Ovary (tissue), 9 donors: ENCODE measurements around the gene TRA2A. TPM values are rescaled to one million over a fixed set of nuclear protein-coding genes. Genes with fewer than 3 reads are reported as not detected.
"Not testable (repeated sequence)": the region's sequence is repeated elsewhere in the genome, so short reads cannot be mapped to it uniquely, and the experiment has no call there.

Experiments
- DNase-seq, 5 donors: peaks; one replicate each; pipeline ENCODE4 v3.0.0-alpha.2; 2019 to 2020
- H3K27ac ChIP-seq, 2 donors: fragments of 200-600 bp; one replicate each; pipeline versions ENCODE4 v1.5.1 to v1.8.0; 2019 to 2022
- H3K27me3 ChIP-seq: fragments of 200-600 bp; one replicate; pipeline ENCODE4 v1.8.0; 2022
- H3K36me3 ChIP-seq: fragments of 200-600 bp; sonication (generic); one replicate; pipeline ENCODE4 v1.5.1; 2019
- H3K4me1 ChIP-seq: one replicate; pipeline ENCODE4 v1.8.1; 2013; ENCODE audit warnings: mild to moderate bottlenecking, moderate library complexity; ENCODE audit not compliant: insufficient read depth
- H3K4me3 ChIP-seq: fragments of 200-600 bp; sonication (generic); one replicate; pipeline ENCODE4 v1.5.1; 2017
- H3K9me3 ChIP-seq, 2 donors: fragments of 200-600 bp in 1 of 2; sonication (generic) in 1 of 2; one replicate each; pipeline versions ENCODE4 v1.5.1 to v1.8.1; 2013 to 2019; ENCODE audit warnings: mild to moderate bottlenecking in 1 of 2, moderate library complexity in 1 of 2
- CTCF ChIP-seq, 3 donors: fragments of 450-650 bp in 2 of 3; fragments of 200-600 bp in 1 of 3; IDR thresholded peaks; one replicate each; pipeline versions ENCODE4 v1.5.1 to v1.8.0; 2016 to 2022; ENCODE audit warnings: antibody characterized with exemption in 3 of 3, mild to moderate bottlenecking in 1 of 3
- EP300 ChIP-seq: sonication (generic); formaldehyde crosslinking; IDR thresholded peaks from one replicate; pipeline ENCODE4 v1.6.1; 2017; ENCODE audit warnings: antibody characterized with exemption
- POLR2A ChIP-seq: fragments of 450-650 bp; IDR thresholded peaks from one replicate; pipeline ENCODE4 v1.6.1; 2017; ENCODE audit warnings: antibody characterized with exemption, mild to moderate bottlenecking, moderate library complexity
- WGBS, 3 donors: extraction: QIAGEN DNeasy Blood & Tissue Kit in 1 of 3; methylation state at CpG; one replicate each; pipeline versions ENCODE4 v1.1.5 to v1.1.7; 2013 to 2017; 5-methylcytosine and 5-hydroxymethylcytosine counted together
- intact Hi-C, 4 donors: fragments of 100-400 bp; cut with DNase I; formaldehyde crosslinking; loops; one replicate each; pipeline versions ENCODE4 v1.11.0 to v1.15.1; 2022 to 2023
- polyA plus RNA-seq, 2 donors: library from polyadenylated mRNA; stranded (reverse); fragments of 200-250 nt in 1 of 2; fragments of 350-450 nt in 1 of 2; fragmentation: Illumina TruSeq in 1 of 2; extraction: RNeasy Lipid Tissue Mini Kit (QIAGEN cat#74804) in 1 of 2; gene quantifications; one replicate each; pipeline ENCODE4 v1.2.3, GENCODE V29; 2013 to 2014
- total RNA-seq, 7 donors: library from RNA; depleted of rRNA in 2 of 7; stranded (reverse); fragments of >200 nt in 2 of 7; fragmentation: NEBNext Ultra II Directional in 3 of 7; extraction: Animal tissue kit (Norgen Biotek cat#: 25700) in 3 of 7; gene quantifications; one replicate each; pipeline versions ENCODE4 v1.1.0 to v1.2.4, GENCODE V29; 2016 to 2023
- donor health status: DM: no; HTN: no; CAD: no; lungs with moderate emphysema.
- donor health status: DM: no; HTN: no; CAD: no.
- donor health status: Bipolar disorder and iron deficiency.
- donor health status: DM: yes; HTN: yes; CAD: no.
- donor health status: DM: no; HTN: no; CAD: no.
- donor health status: DM: yes; HTN: yes; CAD: no.

TRA2A gene
- total and polyA plus RNA-seq, 9 donors, result 54.1 to 97.2 (median 76.6) TPM

- peaks cover 6% of the 10 kb centered on the region for H3K4me1 ChIP-seq
Observed at GRCh38 chr7:23523486-23524075, 8.2 kb downstream of the TRA2A start.

DNA sequence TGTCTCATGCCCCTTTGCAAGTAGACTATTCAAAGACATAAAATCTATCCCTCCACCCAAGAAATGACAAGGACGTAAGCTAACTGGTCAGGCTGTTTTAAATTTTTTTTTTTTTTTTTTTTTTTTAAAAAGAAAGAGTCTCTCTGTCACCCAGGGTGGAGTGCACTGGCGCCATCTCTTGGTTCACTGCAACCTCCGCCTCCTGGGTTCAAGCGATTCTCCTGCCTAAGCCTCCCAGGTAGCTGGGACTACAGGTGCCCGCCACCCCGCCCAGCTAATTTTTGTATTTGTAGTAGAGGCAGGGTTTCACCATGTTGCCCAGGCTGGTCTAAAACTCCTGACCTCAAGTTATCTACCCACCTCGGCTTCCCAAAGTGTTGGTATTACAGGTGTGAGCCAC is 11.2 kb downstream of the TRA2A start:
- Histone ChIP-seq H3K4me3 (no peak overlapping the region), H3K4me1 (peaks cover 4% of the 10 kb centered on the region), H3K9me3 (no peaks in the 10 kb centered on the region), H3K36me3 (no peaks in the 10 kb centered on the region), H3K27me3 (no peaks in the 10 kb centered on the region), H3K27ac (no peak overlapping the region)
- TF ChIP-seq EP300 (no peak), POLR2A (no peak), CTCF (IDR thresholded peaks at IDR 0.05) (no peak)
- intact Hi-C loops, result no loop called here
- no peak for DNase-seq
- 93 to 95% (median 95%) methylated on average over 7 of the region's 7 CpGs for WGBS, 3 donors

More at GRCh38 chr7:23523486-23524075, 8.2 kb downstream of the TRA2A start:
- no peak overlapping the region for H3K4me3 ChIP-seq
- no peaks in the 10 kb centered on the region for H3K27me3 ChIP-seq
- H3K27ac ChIP-seq, result no peak overlapping the region
- intact Hi-C loops, result no loop called here
- no peak for DNase-seq
- no peaks in the 10 kb centered on the region for H3K9me3 ChIP-seq
- 11 to 26% (median 14%) methylated on average over 2 of the region's 2 CpGs for WGBS, 3 donors
- TF ChIP-seq EP300 (no peak), CTCF (IDR thresholded peaks at IDR 0.05) (no peak), POLR2A (no peak)
- H3K36me3 ChIP-seq, result no peaks in the 10 kb centered on the region

DNA sequence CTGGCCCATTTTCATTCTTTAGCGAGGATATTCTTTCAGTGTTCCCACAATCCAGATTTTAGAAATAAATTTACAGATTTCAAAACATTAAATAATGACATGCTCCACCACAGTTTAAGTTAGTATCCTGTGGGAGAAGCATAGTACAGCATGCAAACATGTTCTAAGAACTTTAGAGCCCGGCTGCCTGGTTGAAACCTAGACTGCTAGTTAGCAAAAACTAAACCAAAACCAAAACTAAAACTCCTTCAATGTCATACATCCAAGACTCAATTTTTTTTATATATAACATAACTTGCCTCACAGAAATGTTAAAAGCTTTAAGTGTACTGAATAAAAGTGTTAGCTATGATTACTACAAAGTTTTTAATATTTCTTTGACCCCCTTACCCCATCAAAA is 17.0 kb downstream of the TRA2A start:
- 91 to 92% (median 91%) methylated on average over 2 of the region's 2 CpGs for WGBS, 3 donors
- Histone ChIP-seq H3K4me3 (no peak overlapping the region), H3K27ac (no peak overlapping the region), H3K4me1 (no peaks in the 10 kb centered on the region), H3K27me3 (no peaks in the 10 kb centered on the region), H3K36me3 (no peaks in the 10 kb centered on the region), H3K9me3 (no peaks in the 10 kb centered on the region)
- DNase-seq, result no peak
- intact Hi-C loops, result no loop called here
- TF ChIP-seq CTCF (IDR thresholded peaks at IDR 0.05) (no peak), EP300 (no peak), POLR2A (no peak)

DNA sequence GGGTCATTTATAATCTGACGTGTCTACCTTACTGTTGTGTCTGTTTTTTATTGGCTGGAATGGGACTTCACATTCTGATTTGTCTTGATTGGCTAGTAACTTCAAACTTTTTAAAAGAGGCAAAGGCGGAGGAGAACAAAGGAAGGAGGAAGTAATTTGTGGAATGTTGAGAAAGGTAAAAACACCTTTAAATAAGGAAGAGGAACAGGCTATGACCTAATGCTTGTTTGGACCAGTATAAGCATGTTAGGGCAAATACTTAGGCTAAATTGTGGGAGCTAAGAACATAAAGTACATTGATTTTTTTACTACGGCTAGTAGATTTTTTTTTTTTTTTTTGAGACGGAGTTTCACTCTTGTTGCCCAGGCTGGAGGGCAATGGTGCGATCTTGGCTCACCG is 18.0 kb downstream of the TRA2A start:
- H3K27me3 ChIP-seq, H3K36me3 ChIP-seq, H3K9me3 ChIP-seq, intact Hi-C loops, DNase-seq, H3K27ac ChIP-seq, H3K4me1 ChIP-seq, H3K4me3 ChIP-seq: not testable (repeated sequence)
- WGBS, 3 donors, result 89 to 94% (median 91%) methylated on average over 6 of the region's 6 CpGs

- H3K36me3 ChIP-seq, result no peaks in the 10 kb centered on the region
- H3K27ac ChIP-seq, result no peak overlapping the region
- 86 to 88% (median 88%) methylated on average over 9 of the region's 9 CpGs for WGBS, 3 donors
- intact Hi-C loops, result no loop called here
- no peak for DNase-seq
- peaks cover 3% of the 10 kb centered on the region for H3K4me1 ChIP-seq
- TF ChIP-seq POLR2A (no peak), EP300 (no peak), CTCF (IDR thresholded peaks at IDR 0.05) (no peak)
- no peaks in the 10 kb centered on the region for H3K27me3 ChIP-seq
- no peak overlapping the region for H3K4me3 ChIP-seq
- H3K9me3 ChIP-seq, result no peaks in the 10 kb centered on the region
Observed at GRCh38 chr7:23494009-23494408, 37.8 kb downstream of the TRA2A start.
